H1 (cell line): ENCODE measurements around the gene CD4. TPM values are rescaled to one million over a fixed set of nuclear protein-coding genes. Genes with fewer than 3 reads are reported as not detected.
A peak's percentile ranks its signal among the peaks of the same experiment; 100 is the strongest.

Source experiments
- CHD7 ChIP-seq: fragments of 300-600 bp; sonication (generic); IDR thresholded peaks from 2 replicates; pipeline ENCODE4 v1.7.1; 2012; ENCODE audit warnings: low read length, moderate library complexity, mild to moderate bottlenecking, inconsistent platforms; ENCODE audit not compliant: insufficient replicate concordance
- CTCF ChIP-seq, 3 experiments: IDR thresholded peaks; 1 replicate in 2 of 3; 2 replicates in 1 of 3; pipeline versions ENCODE4 v1.5.1 to v1.6.1; 2011; ENCODE audit warnings: low read length in 3 of 3, mild to moderate bottlenecking in 3 of 3, inconsistent platforms in 2 of 3, low read depth in 1 of 3, moderate library complexity in 1 of 3; ENCODE audit not compliant: insufficient read depth in 1 of 3; ENCODE audit errors: control extremely low read depth in 1 of 3
- EGR1 ChIP-seq: IDR thresholded peaks from 2 replicates; pipeline ENCODE4 v1.6.1; 2011; ENCODE audit warnings: low read depth, low read length, borderline replicate concordance
- SIRT6 ChIP-seq: IDR thresholded peaks from one replicate; pipeline ENCODE4 v1.7.1; 2012; ENCODE audit warnings: low read length, inconsistent platforms
- SP2 ChIP-seq: IDR thresholded peaks from 2 replicates; pipeline ENCODE4 v1.6.1; 2012; ENCODE audit warnings: mild to moderate bottlenecking, low read length, inconsistent platforms
- SUZ12 ChIP-seq: fragments of 200-600 bp; sonication (generic); IDR thresholded peaks from 2 replicates; pipeline ENCODE4 v1.6.1; 2012; ENCODE audit warnings: mild to moderate bottlenecking, inconsistent platforms, low read length, moderate library complexity, mixed read lengths
- TCF12 ChIP-seq: IDR thresholded peaks from 2 replicates; pipeline ENCODE4 v1.6.1; 2011; ENCODE audit warnings: low read depth, mild to moderate bottlenecking, low read length
- YY1 ChIP-seq: IDR thresholded peaks from 2 replicates; pipeline ENCODE4 v1.6.1; 2011; ENCODE audit warnings: low read depth, mild to moderate bottlenecking, low read length
- polyA plus RNA-seq, 7 experiments: library from polyadenylated mRNA; depleted of rRNA in 3 of 7; stranded (reverse) in 5 of 7; unstranded in 2 of 7; fragments of >200 nt in 5 of 7; fragments of 200-250 nt in 2 of 7; gene quantifications; 1 replicate in 5 of 7; 2 replicates in 1 of 7; 4 replicates in 1 of 7; pipeline versions ENCODE4 v1.2.1 to v1.2.3, GENCODE V29; 2011 to 2013; ENCODE audit warnings: missing spikeins in 2 of 7, mixed read lengths in 2 of 7
- total RNA-seq: library from RNA; stranded (reverse); fragmentation: NEBNext Ultra II Directional; extraction: Animal tissue kit (Norgen Biotek cat#: 25700); gene quantifications from 2 replicates; pipeline ENCODE4 v1.2.1, GENCODE V29; 2021

Gene CD4
- total and polyA plus RNA-seq, 2 of the 8 experiments (the other 6 are each of a cell fraction or from before 2014, with no cell fraction given) = 3.4 to 5.1 TPM

GRCh38 chr12:6851153-6851920 lies 62.0 kb downstream of the CD4 start, which contains the start of gene CDCA3 (continued):
- TF ChIP-seq TCF12 = no peak
- peak; percentile 85 for TF ChIP-seq SP2
- no peak for TF ChIP-seq CHD7
- no peak for TF ChIP-seq SUZ12
- no peak for TF ChIP-seq SIRT6
- TF ChIP-seq EGR1 = no peak
- no peak for TF ChIP-seq YY1
- peak in 1 of 3 experiments; percentile 17; a peak in 1 of 4 replicates for TF ChIP-seq CTCF (IDR thresholded peaks at IDR 0.05; ENCODE audit: control extremely low read depth in 1 of 3, insufficient read depth in 1 of 3, low read depth in 1 of 3, low read length in 3 of 3)
